HepG2 (cell line): ENCODE measurements around the gene VWA1. TPM values are rescaled to one million over a fixed set of nuclear protein-coding genes. Genes with fewer than 3 reads are reported as not detected.

Source experiments
- ARID5B ChIP-seq: IDR thresholded peaks from 2 replicates; pipeline ENCODE4 v1.4.0; 2020; ENCODE audit warnings: mild to moderate bottlenecking, missing genetic modification reagents
- EP300 ChIP-seq, 3 experiments: sonication (generic) in 1 of 3; formaldehyde crosslinking in 1 of 3; IDR thresholded peaks; 2 replicates each; pipeline versions ENCODE4 v1.5.1 to v1.6.1; 2011 to 2020; ENCODE audit warnings: low read depth in 2 of 3, low read length in 2 of 3, borderline replicate concordance in 1 of 3, improper control_type of control experiment in 1 of 3, mild to moderate bottlenecking in 1 of 3, missing genetic modification reagents in 1 of 3, moderate library complexity in 1 of 3
- HIC2 ChIP-seq: sonication (generic); formaldehyde crosslinking; IDR thresholded peaks from 2 replicates; pipeline ENCODE4 v1.9.0; 2022; ENCODE audit warnings: low read depth, missing genetic modification reagents
- HNF1A ChIP-seq, 2 experiments: sonication (generic) in 1 of 2; formaldehyde crosslinking in 1 of 2; IDR thresholded peaks; 2 replicates each; pipeline versions ENCODE4 v1.4.0 to v1.6.1; 2016 to 2020; ENCODE audit warnings: borderline replicate concordance in 1 of 2, low read depth in 1 of 2, mild to moderate bottlenecking in 1 of 2, missing genetic modification reagents in 1 of 2
- SMAD9 ChIP-seq: sonication (generic); formaldehyde crosslinking; IDR thresholded peaks from 2 replicates; pipeline ENCODE4 v1.5.1; 2020; ENCODE audit warnings: mild to moderate bottlenecking, missing genetic modification reagents
- ZBTB26 ChIP-seq: IDR thresholded peaks from 2 replicates; pipeline ENCODE4 v1.6.1; 2016; ENCODE audit warnings: missing compliant biosample characterization, missing genetic modification reagents, borderline replicate concordance
- ZIK1 ChIP-seq: sonication (generic); formaldehyde crosslinking; IDR thresholded peaks from 2 replicates; pipeline ENCODE4 v1.5.0; 2020; ENCODE audit warnings: mild to moderate bottlenecking, low read depth, missing genetic modification reagents, borderline replicate concordance
- ZNF138 ChIP-seq: sonication (generic); formaldehyde crosslinking; IDR thresholded peaks from 2 replicates; pipeline ENCODE4 v1.5.0; 2020; ENCODE audit warnings: mild to moderate bottlenecking, low read depth, missing genetic modification reagents
- ZNF234 ChIP-seq: sonication (generic); formaldehyde crosslinking; conservative IDR thresholded peaks from 2 replicates; pipeline ENCODE4 v1.5.1; 2020; ENCODE audit warnings: mild to moderate bottlenecking, missing genetic modification reagents
- polyA plus RNA-seq, 8 experiments: library from polyadenylated mRNA; depleted of rRNA in 3 of 8; stranded (reverse) in 7 of 8; unstranded in 1 of 8; fragments of >200 nt; fragmentation: Illumina TruSeq in 4 of 8; extraction: Trizol in 4 of 8; gene quantifications; 2 replicates each; pipeline versions ENCODE4 v1.2.1 to v1.2.3, GENCODE V29; 2011 to 2016; ENCODE audit warnings: low read depth in 4 of 8, missing spikeins in 1 of 8, mixed read lengths in 1 of 8; ENCODE audit not compliant: insufficient read depth in 1 of 8
- total RNA-seq, 5 experiments: library from RNA; depleted of rRNA; stranded (reverse); fragments of >200 nt; fragmentation: Illumina TruSeq; extraction: Trizol; gene quantifications; 2 replicates each; pipeline ENCODE4 v1.2.3, GENCODE V29; 2016; ENCODE audit warnings: low read depth in 1 of 5
- TF ChIP-seq, protein P1 (sequence below): sonication (generic); formaldehyde crosslinking; IDR thresholded peaks from 2 replicates; pipeline ENCODE4 v1.5.1; 2020; ENCODE audit warnings: mild to moderate bottlenecking, missing genetic modification reagents, moderate library complexity

The VWA1 gene
- total and polyA plus RNA-seq, 2 of the 13 experiments (the other 11 are each of a cell fraction or from before 2014, with no cell fraction given), result 40.9 to 57.5 TPM

- no peak for TF ChIP-seq EP300 (IDR thresholded peaks at IDR 0.05; ENCODE audit: low read depth in 2 of 2, low read length in 2 of 2)
- TF ChIP-seq EP300 (CRISPR knock-in tag; IDR thresholded peaks at IDR 0.05; ENCODE audit: borderline replicate concordance), result no peak
- TF ChIP-seq SMAD9 (CRISPR knock-in tag), result 0 out of 2 replicates have a peak, but pooled peaks have one; percentile 49
- TF ChIP-seq, protein P1, sequence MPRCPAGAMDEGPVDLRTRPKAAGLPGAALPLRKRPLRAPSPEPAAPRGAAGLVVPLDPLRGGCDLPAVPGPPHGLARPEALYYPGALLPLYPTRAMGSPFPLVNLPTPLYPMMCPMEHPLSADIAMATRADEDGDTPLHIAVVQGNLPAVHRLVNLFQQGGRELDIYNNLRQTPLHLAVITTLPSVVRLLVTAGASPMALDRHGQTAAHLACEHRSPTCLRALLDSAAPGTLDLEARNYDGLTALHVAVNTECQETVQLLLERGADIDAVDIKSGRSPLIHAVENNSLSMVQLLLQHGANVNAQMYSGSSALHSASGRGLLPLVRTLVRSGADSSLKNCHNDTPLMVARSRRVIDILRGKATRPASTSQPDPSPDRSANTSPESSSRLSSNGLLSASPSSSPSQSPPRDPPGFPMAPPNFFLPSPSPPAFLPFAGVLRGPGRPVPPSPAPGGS (CRISPR knock-in tag), result peak; percentile 83
- no peak for TF ChIP-seq ZBTB26 (CRISPR knock-in tag)
- peak; percentile 57; the same call in 1 of the 2 replicates for TF ChIP-seq ZIK1 (CRISPR knock-in tag)
- TF ChIP-seq ZNF138 (CRISPR knock-in tag), result 0 out of 2 replicates have a peak, but pooled peaks have one; percentile 39
- no peak for TF ChIP-seq ZNF234 (CRISPR knock-in tag)
- peak; percentile 54; the same call in 1 of the 2 replicates for TF ChIP-seq HIC2 (CRISPR knock-in tag)
- TF ChIP-seq HNF1A (IDR thresholded peaks at IDR 0.05; ENCODE audit: low read depth), result no peak
- TF ChIP-seq HNF1A (CRISPR knock-in tag; IDR thresholded peaks at IDR 0.05; ENCODE audit: borderline replicate concordance), result peak; percentile 41
- TF ChIP-seq ARID5B (CRISPR knock-in tag), result no peak
Observed at GRCh38 chr1:1435106-1435903, at the start of gene VWA1 (continued).
